ENCODE data around the gene SOD3.

The SOD3 gene

GRCh38 chr4:24772952-24773351 is 22.4 kb upstream of the SOD3 start:
- no peak for TF ChIP-seq EZH2 (IDR thresholded peaks at IDR 0.05; ENCODE audit: borderline replicate concordance, low read length)
- TF ChIP-seq CTCF (IDR thresholded peaks at IDR 0.05; ENCODE audit: low read length) = no peak
- Histone ChIP-seq H3K79me2 (ENCODE audit: insufficient read depth, low read length) (no peaks in the 10 kb centered on the region), H4K20me1 (ENCODE audit: insufficient read depth, low read length) (no peaks in the 10 kb centered on the region), H2AFZ (ENCODE audit: low read length) (no peak overlapping the region), H3K9ac (ENCODE audit: low read length) (no peak overlapping the region), H3K4me1 (ENCODE audit: insufficient read depth, low read length, severe bottlenecking) (no peaks in the 10 kb centered on the region), H3K4me3 (ENCODE audit: low read depth, low read length, poor library complexity, severe bottlenecking) (no peak overlapping the region), H3K4me2 (ENCODE audit: low read length) (no peak overlapping the region), H3K36me3 (ENCODE audit: insufficient read depth, low read length) (no peaks in the 10 kb centered on the region), H3K9me3 (ENCODE audit: low read length) (no peaks in the 10 kb centered on the region), H3K27me3 (ENCODE audit: insufficient read depth, low read length) (no peaks in the 10 kb centered on the region), H3K9me2 (ENCODE audit: low read depth, low read length) (no peaks in the 10 kb centered on the region), H3F3A (ENCODE audit: insufficient read depth, low read length) (no peaks in the 10 kb centered on the region), H3K27ac (ENCODE audit: low read depth, low read length, poor library complexity, severe bottlenecking) (no peak overlapping the region)

GRCh38 chr4:24774452-24774851 is 20.9 kb upstream of the SOD3 start:
- no peak overlapping the region for H3K27ac ChIP-seq (ENCODE audit: low read depth, low read length, poor library complexity, severe bottlenecking)
- no peak overlapping the region for H2AFZ ChIP-seq (ENCODE audit: low read length)
- no peaks in the 10 kb centered on the region for H3K9me3 ChIP-seq (ENCODE audit: low read length)
- no peaks in the 10 kb centered on the region for H3K36me3 ChIP-seq (ENCODE audit: insufficient read depth, low read length)
- no peaks in the 10 kb centered on the region for H4K20me1 ChIP-seq (ENCODE audit: insufficient read depth, low read length)
- no peak for TF ChIP-seq CTCF (IDR thresholded peaks at IDR 0.05; ENCODE audit: low read length)
- no peak for TF ChIP-seq EZH2 (IDR thresholded peaks at IDR 0.05; ENCODE audit: borderline replicate concordance, low read length)
- H3K4me2 ChIP-seq (ENCODE audit: low read length) = no peak overlapping the region
- H3K9me2 ChIP-seq (ENCODE audit: low read depth, low read length) = no peaks in the 10 kb centered on the region
- H3K9ac ChIP-seq (ENCODE audit: low read length) = no peak overlapping the region
- H3K27me3 ChIP-seq (ENCODE audit: insufficient read depth, low read length) = no peaks in the 10 kb centered on the region
- no peaks in the 10 kb centered on the region for H3F3A ChIP-seq (ENCODE audit: insufficient read depth, low read length)
- H3K4me3 ChIP-seq (ENCODE audit: low read depth, low read length, poor library complexity, severe bottlenecking) = no peak overlapping the region
- no peaks in the 10 kb centered on the region for H3K79me2 ChIP-seq (ENCODE audit: insufficient read depth, low read length)
- no peaks in the 10 kb centered on the region for H3K4me1 ChIP-seq (ENCODE audit: insufficient read depth, low read length, severe bottlenecking)

- Histone ChIP-seq H3K4me1 (ENCODE audit: insufficient read depth, low read length, severe bottlenecking) (no peaks in the 10 kb centered on the region), H3K9ac (ENCODE audit: low read length) (no peak overlapping the region), H3K27ac (ENCODE audit: low read depth, low read length, poor library complexity, severe bottlenecking) (no peak overlapping the region), H3K4me3 (ENCODE audit: low read depth, low read length, poor library complexity, severe bottlenecking) (no peak overlapping the region), H3K36me3 (ENCODE audit: insufficient read depth, low read length) (no peaks in the 10 kb centered on the region), H3K9me2 (ENCODE audit: low read depth, low read length) (no peaks in the 10 kb centered on the region), H3K4me2 (ENCODE audit: low read length) (no peak overlapping the region), H3K79me2 (ENCODE audit: insufficient read depth, low read length) (no peaks in the 10 kb centered on the region), H3K27me3 (ENCODE audit: insufficient read depth, low read length) (no peaks in the 10 kb centered on the region), H2AFZ (ENCODE audit: low read length) (no peak overlapping the region), H3F3A (ENCODE audit: insufficient read depth, low read length) (no peaks in the 10 kb centered on the region), H4K20me1 (ENCODE audit: insufficient read depth, low read length) (no peaks in the 10 kb centered on the region), H3K9me3 (ENCODE audit: low read length) (no peaks in the 10 kb centered on the region)
- TF ChIP-seq EZH2 (IDR thresholded peaks at IDR 0.05; ENCODE audit: borderline replicate concordance, low read length) (no peak), CTCF (IDR thresholded peaks at IDR 0.05; ENCODE audit: low read length) (no peak)
These were observed 20.3 kb upstream of the SOD3 start for GRCh38 chr4:24775032-24775605.

All from OCI-LY1 (cell line).